ENCODE measurements around the gene MICALL2. TPM values are rescaled to one million over a fixed set of nuclear protein-coding genes. Genes with fewer than 3 reads are reported as not detected.

Gene MICALL2
- total and polyA plus RNA-seq, 3 donors from 2014 or later: 13.4 to 39.4 (median 29.4) TPM

- 80 to 86% methylated on average over 5 to 18 of the region's 18 CpGs for WGBS, 2 donors
- H3K27me3 ChIP-seq: no peaks in the 10 kb centered on the region
- intact Hi-C loops (cut with DNase I; ENCODE audit: low total_unique reads): no loop called here
- H3K36me3 ChIP-seq (ENCODE audit: low read depth, missing control alignments): no peaks in the 10 kb centered on the region
- H3K9me3 ChIP-seq: no peaks in the 10 kb centered on the region
- no peak overlapping the region for H3K4me3 ChIP-seq
- TF ChIP-seq POLR2A (IDR thresholded peaks at IDR 0.05): no peak
- TF ChIP-seq, protein P1, sequence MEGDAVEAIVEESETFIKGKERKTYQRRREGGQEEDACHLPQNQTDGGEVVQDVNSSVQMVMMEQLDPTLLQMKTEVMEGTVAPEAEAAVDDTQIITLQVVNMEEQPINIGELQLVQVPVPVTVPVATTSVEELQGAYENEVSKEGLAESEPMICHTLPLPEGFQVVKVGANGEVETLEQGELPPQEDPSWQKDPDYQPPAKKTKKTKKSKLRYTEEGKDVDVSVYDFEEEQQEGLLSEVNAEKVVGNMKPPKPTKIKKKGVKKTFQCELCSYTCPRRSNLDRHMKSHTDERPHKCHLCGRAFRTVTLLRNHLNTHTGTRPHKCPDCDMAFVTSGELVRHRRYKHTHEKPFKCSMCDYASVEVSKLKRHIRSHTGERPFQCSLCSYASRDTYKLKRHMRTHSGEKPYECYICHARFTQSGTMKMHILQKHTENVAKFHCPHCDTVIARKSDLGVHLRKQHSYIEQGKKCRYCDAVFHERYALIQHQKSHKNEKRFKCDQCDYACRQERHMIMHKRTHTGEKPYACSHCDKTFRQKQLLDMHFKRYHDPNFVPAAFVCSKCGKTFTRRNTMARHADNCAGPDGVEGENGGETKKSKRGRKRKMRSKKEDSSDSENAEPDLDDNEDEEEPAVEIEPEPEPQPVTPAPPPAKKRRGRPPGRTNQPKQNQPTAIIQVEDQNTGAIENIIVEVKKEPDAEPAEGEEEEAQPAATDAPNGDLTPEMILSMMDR (IDR thresholded peaks at IDR 0.05): no peak
- peaks cover 23% of the 10 kb centered on the region for H3K4me1 ChIP-seq
- DNase-seq: no peak
- no peak overlapping the region for H3K27ac ChIP-seq
Observed at GRCh38 chr7:1457059-1457948, 2.0 kb downstream of the MICALL2 start.

DNA sequence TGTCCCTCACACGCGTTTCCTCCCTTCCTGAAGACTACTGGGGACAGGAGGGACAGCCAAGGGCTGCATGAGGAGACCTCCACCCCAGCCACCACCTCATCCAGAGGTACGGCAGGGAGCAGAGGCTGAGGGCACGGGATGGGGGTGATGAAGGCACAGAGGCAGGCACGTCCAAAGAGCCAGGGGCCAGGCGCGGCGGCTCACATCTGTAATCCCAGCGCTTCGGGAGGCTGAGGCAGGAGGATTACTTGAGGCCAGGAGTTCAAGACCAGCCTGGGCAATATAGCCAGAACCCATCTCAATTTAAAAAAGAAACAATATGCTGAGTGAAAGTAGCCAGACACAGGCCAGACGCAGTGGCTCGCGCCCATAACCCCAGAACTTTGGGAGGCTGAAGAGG is 3.3 kb downstream of the MICALL2 start:
- intact Hi-C loops (cut with DNase I; ENCODE audit: low total_unique reads): no loop called here
- no peaks in the 10 kb centered on the region for H3K36me3 ChIP-seq (ENCODE audit: low read depth, missing control alignments)
- H3K27ac ChIP-seq: no peak overlapping the region
- peaks cover 15% of the 10 kb centered on the region for H3K4me1 ChIP-seq
- TF ChIP-seq POLR2A (IDR thresholded peaks at IDR 0.05): no peak
- TF ChIP-seq, protein P1 (IDR thresholded peaks at IDR 0.05): no peak
- H3K4me3 ChIP-seq: no peak overlapping the region
- DNase-seq: no peak
- WGBS, 2 donors: 88 to 92% methylated on average over 13 of the region's 13 CpGs
- no peaks in the 10 kb centered on the region for H3K9me3 ChIP-seq
- no peaks in the 10 kb centered on the region for H3K27me3 ChIP-seq

- TF ChIP-seq, protein P1 (IDR thresholded peaks at IDR 0.05): no peak
- TF ChIP-seq POLR2A (IDR thresholded peaks at IDR 0.05): no peak
- Histone ChIP-seq H3K27ac (no peak overlapping the region), H3K4me1 (peaks cover 10% of the 10 kb centered on the region), H3K9me3 (no peaks in the 10 kb centered on the region), H3K36me3 (ENCODE audit: low read depth, missing control alignments) (no peaks in the 10 kb centered on the region), H3K4me3 (no peak overlapping the region), H3K27me3 (no peaks in the 10 kb centered on the region)
- 81 to 97% methylated on average over 4 to 18 of the region's 26 CpGs for WGBS, 2 donors
- intact Hi-C loops (cut with DNase I; ENCODE audit: low total_unique reads): no loop called here
- DNase-seq: no peak
Observed at GRCh38 chr7:1455241-1455939, 3.9 kb downstream of the MICALL2 start.

- no peak for TF ChIP-seq POLR2A (IDR thresholded peaks at IDR 0.05)
- TF ChIP-seq, protein P1 (IDR thresholded peaks at IDR 0.05): no peak
- Histone ChIP-seq H3K4me3 (no peak overlapping the region), H3K27me3 (no peaks in the 10 kb centered on the region), H3K27ac (no peak overlapping the region), H3K36me3 (ENCODE audit: low read depth, missing control alignments) (no peaks in the 10 kb centered on the region), H3K4me1 (peaks cover 9% of the 10 kb centered on the region), H3K9me3 (no peaks in the 10 kb centered on the region)
- 100% methylated on average over 1 of the region's 14 CpGs; no CpG with 5 or more reads in 1 of the 2 donors for WGBS, 2 donors
- DNase-seq: no peak
- intact Hi-C loops (cut with DNase I; ENCODE audit: low total_unique reads): no loop called here
Observed at GRCh38 chr7:1454542-1454941, 4.7 kb downstream of the MICALL2 start.

Measured in testis (tissue), 3 donors.